ENCODE results near the gene TEX26.

The TEX26 gene

GRCh38 chr13:31022928-31023530 lies 90.6 kb downstream of the TEX26 start:
- no peak for DNase-seq
- Mint-ChIP-seq H3K9me3 (no peaks in the 10 kb centered on the region), H3K27ac (no peak overlapping the region), H3K4me1 (no peaks in the 10 kb centered on the region), H3K36me3 (no peaks in the 10 kb centered on the region), H3K4me3 (no peak overlapping the region), H3K27me3 (peaks cover 62% of the 10 kb centered on the region)
- CTCF ChIA-PET: no interaction called here

Data from activated naive CD4-positive, alpha-beta T cell treated with anti-CD3 and anti-CD28 coated beads, Interleukin-2, amount 10 ng/mL, durations not matched to agents 7 days and 5 days (primary cell).